Measurements from ENCODE around the gene FLT1.

The FLT1 gene

DNA sequence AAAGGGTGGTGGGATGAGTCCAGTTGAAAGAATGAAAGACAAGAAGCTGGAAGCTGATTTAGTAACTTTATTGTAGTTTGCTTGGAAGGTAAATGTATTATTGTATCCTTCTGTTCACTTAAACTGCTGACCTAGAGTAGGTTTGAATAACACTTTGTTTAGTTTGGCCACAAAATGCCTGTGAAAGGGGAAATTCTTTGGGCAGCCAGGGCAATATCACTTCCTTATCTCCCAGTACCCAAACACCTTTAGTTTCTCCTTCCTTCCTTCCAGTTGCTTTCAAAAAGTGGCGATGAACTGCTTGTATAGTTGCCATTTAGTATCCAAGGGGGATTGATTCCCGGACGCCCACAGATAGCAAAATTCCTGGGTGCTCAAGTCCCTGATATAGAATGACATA is 236.5 kb downstream of the FLT1 start:
- Histone ChIP-seq H3K9me3 (no peaks in the 10 kb centered on the region), H3K36me3 (peaks cover 12% of the 10 kb centered on the region), H3K27me3 (no peaks in the 10 kb centered on the region), H3K4me1 (no peaks in the 10 kb centered on the region), H3K4me3 (ENCODE audit: low read depth, low read length) (no peak overlapping the region)
- no peak for TF ChIP-seq CTCF (IDR thresholded peaks at IDR 0.05; ENCODE audit: low read depth, low read length)
- no peak for DNase-seq

DNA sequence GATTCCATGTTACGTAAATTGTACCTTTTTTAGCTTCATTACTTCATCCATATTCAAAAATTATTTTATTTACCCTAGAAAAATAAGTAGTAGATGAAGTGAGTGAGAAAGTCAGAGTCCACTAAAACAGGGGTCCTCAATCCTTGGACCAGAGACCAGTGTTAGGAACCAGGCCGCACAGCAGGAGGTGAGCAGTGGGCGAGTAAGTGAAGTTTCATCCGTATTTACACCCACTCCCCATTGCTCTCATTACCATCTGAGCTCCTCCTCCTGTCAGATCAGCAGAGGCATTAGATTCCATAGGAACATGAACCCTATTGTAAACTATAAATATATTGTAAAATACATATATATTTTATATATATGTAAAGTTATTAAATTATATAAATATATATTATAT is 237.6 kb downstream of the FLT1 start:
- TF ChIP-seq CTCF (IDR thresholded peaks at IDR 0.05; ENCODE audit: low read depth, low read length) = no peak
- no peaks in the 10 kb centered on the region for H3K9me3 ChIP-seq
- no peak overlapping the region for H3K4me3 ChIP-seq (ENCODE audit: low read depth, low read length)
- DNase-seq = no peak
- no peaks in the 10 kb centered on the region for H3K4me1 ChIP-seq
- H3K27me3 ChIP-seq = no peaks in the 10 kb centered on the region
- H3K36me3 ChIP-seq = peaks cover 12% of the 10 kb centered on the region

- no peak for DNase-seq
- H3K4me1 ChIP-seq = no peaks in the 10 kb centered on the region
- no peaks in the 10 kb centered on the region for H3K9me3 ChIP-seq
- TF ChIP-seq CTCF (IDR thresholded peaks at IDR 0.05; ENCODE audit: low read depth, low read length) = no peak
- peaks cover 7% of the 10 kb centered on the region; the same call in 1 of the 2 replicates for H3K36me3 ChIP-seq
- no peak overlapping the region for H3K4me3 ChIP-seq (ENCODE audit: low read depth, low read length)
- no peaks in the 10 kb centered on the region for H3K27me3 ChIP-seq
Observed at GRCh38 chr13:28252547-28252946, 242.4 kb downstream of the FLT1 start.

DNA sequence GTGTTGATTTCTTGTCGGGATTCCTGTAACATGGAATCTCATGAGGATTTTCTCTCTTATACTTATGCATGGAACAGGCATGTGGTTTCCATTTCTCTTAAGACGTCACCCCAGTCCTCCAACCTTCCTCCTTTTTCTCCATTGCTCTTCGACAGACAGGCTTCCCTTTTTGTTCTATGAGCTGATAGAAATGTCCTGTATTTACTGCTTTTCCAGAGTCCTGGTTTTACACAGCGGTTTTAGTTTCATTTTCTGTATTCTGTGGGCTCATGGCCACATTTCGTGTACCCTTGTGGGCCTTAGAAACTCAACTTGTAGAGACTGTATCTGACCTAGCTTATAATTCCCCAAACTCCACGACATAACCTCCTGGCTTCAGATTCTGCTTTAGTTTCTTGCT is 243.5 kb downstream of the FLT1 start:
- Histone ChIP-seq H3K4me1 (no peaks in the 10 kb centered on the region), H3K36me3 (no peaks in the 10 kb centered on the region), H3K4me3 (ENCODE audit: low read depth, low read length) (no peak overlapping the region), H3K9me3 (no peaks in the 10 kb centered on the region), H3K27me3 (no peaks in the 10 kb centered on the region)
- no peak for TF ChIP-seq CTCF (IDR thresholded peaks at IDR 0.05; ENCODE audit: low read depth, low read length)
- DNase-seq = no peak

DNA sequence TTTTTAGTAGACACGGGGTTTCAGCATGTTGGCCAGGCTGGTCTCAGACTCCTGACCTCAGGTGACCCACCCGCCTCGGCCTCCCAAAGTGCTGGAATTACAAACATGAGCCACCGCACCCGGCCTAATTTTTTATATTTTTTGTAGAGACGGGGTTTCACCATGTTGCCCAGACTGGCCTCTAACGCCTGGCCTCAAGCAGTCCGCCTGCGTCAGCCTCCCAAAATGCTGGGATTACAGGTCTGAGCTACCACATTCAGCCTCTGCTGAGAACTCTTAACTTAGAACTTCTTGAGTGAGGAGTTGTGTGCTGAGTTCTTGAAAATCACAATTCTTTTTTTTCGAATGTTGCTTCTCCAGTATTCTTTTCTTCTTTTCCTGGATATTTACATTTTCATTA is 244.4 kb downstream of the FLT1 start:
- H3K9me3 ChIP-seq = no peaks in the 10 kb centered on the region
- no peak overlapping the region for H3K4me3 ChIP-seq (ENCODE audit: low read depth, low read length)
- H3K36me3 ChIP-seq = no peaks in the 10 kb centered on the region; the same call in 1 of the 2 replicates
- no peak for TF ChIP-seq CTCF (IDR thresholded peaks at IDR 0.05; ENCODE audit: low read depth, low read length)
- H3K27me3 ChIP-seq = no peaks in the 10 kb centered on the region
- H3K4me1 ChIP-seq = no peaks in the 10 kb centered on the region
- no peak for DNase-seq
